Ishikawa (cell line): Measurements from ENCODE around the gene S100A10.

Experiments
- CEBPB ChIP-seq: IDR thresholded peaks from 2 replicates; pipeline ENCODE4 v1.6.1; 2012
- CREB1 ChIP-seq: IDR thresholded peaks from 2 replicates; pipeline ENCODE4 v1.6.1; 2012; ENCODE audit warnings: low read depth
- EGR1 ChIP-seq: IDR thresholded peaks from 2 replicates; pipeline ENCODE4 v1.6.1; 2012
- EP300 ChIP-seq: IDR thresholded peaks from 2 replicates; pipeline ENCODE4 v1.6.1; 2012; ENCODE audit warnings: borderline replicate concordance
- FOXM1 ChIP-seq: IDR thresholded peaks from 2 replicates; pipeline ENCODE4 v1.6.1; 2012; ENCODE audit warnings: low read depth, borderline replicate concordance
- MAX ChIP-seq: IDR thresholded peaks from 2 replicates; pipeline ENCODE4 v1.6.1; 2012
- NFIC ChIP-seq: IDR thresholded peaks from 2 replicates; pipeline ENCODE4 v1.6.1; 2012
- RAD21 ChIP-seq: IDR thresholded peaks from 2 replicates; pipeline ENCODE4 v1.6.1; 2012; ENCODE audit warnings: low read depth
- REST ChIP-seq: IDR thresholded peaks from 2 replicates; pipeline ENCODE4 v1.6.1; 2012; ENCODE audit warnings: low read depth, mild to moderate bottlenecking
- TAF1 ChIP-seq: IDR thresholded peaks from 2 replicates; pipeline ENCODE4 v1.6.1; 2012; ENCODE audit warnings: low read depth, mild to moderate bottlenecking
- TCF12 ChIP-seq: IDR thresholded peaks from 2 replicates; pipeline ENCODE4 v1.6.1; 2012; ENCODE audit warnings: low read depth
- TEAD4 ChIP-seq: IDR thresholded peaks from 2 replicates; pipeline ENCODE4 v1.6.1; 2012
- USF1 ChIP-seq: IDR thresholded peaks from 2 replicates; pipeline ENCODE4 v1.6.1; 2012
- YY1 ChIP-seq: IDR thresholded peaks from 2 replicates; pipeline ENCODE4 v1.6.1; 2012; ENCODE audit warnings: low read depth
- ZBTB7A ChIP-seq: IDR thresholded peaks from 2 replicates; pipeline ENCODE4 v1.6.1; 2012; ENCODE audit warnings: low read depth

S100A10 gene

GRCh38 chr1:152036267-152037216 lies 42.9 kb upstream of the S100A10 start, which contains the start of gene S100A11:
Gene S100A11, minus strand, starts transcription at chr1:152037004. Its CDS starts 89 bp downstream, at chr1:152036915.
- TF ChIP-seq MAX = peak; percentile 14; the same call in 1 of the 2 replicates
- TF ChIP-seq EGR1 = peak; percentile 50; the same call in 1 of the 2 replicates
- TF ChIP-seq RAD21 = no peak
- TF ChIP-seq CREB1 = no peak
- no peak for TF ChIP-seq REST
- no peak for TF ChIP-seq CEBPB
- no peak for TF ChIP-seq USF1
- peak; percentile 82 for TF ChIP-seq TEAD4
- peak; percentile 50 for TF ChIP-seq EP300
- no peak for TF ChIP-seq YY1
- no peak for TF ChIP-seq FOXM1
- TF ChIP-seq TAF1 = peak; percentile 74
- TF ChIP-seq TCF12 = peak; percentile 65
- TF ChIP-seq NFIC = peak; percentile 78
- peak; percentile 96 for TF ChIP-seq ZBTB7A

DNA sequence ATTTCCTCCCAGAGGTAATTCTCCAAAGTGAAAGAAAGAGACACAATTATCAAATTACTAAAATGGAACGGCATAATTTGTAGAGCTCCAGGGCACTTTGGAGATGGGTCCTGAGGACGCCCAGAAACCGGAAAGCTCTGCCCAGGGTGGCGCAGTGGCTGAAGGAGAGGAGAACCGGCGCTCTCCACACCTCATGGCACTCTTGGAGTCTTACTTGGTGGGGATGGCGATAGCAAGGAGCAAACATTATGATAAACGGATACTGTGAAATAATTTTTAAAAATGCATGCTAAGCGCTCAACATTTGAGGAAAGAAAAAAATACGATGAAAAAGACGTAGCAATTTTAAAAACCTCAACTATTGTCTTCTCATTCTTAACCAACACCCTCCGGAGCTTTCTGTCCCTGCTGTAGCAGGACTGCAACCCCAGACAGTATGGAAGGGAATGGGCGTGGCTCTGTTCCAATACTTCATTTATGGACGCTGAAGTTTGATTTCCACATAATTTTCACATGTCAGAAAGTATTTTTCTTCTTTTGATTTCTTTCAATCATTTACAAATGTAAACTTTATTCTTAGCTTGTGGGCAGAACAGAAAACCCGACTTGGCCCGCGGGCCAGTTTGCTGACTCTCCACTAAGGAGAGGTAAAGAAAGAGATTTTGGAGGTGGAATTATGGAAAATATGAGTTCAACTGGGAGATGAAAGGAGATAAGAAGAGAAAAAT lies 42.0 kb upstream of the S100A10 start:
- TF ChIP-seq TCF12 (no peak), ZBTB7A (no peak), MAX (no peak), NFIC (no peak), REST (no peak), USF1 (no peak), RAD21 (no peak), YY1 (no peak), EGR1 (no peak), FOXM1 (no peak), CREB1 (no peak), CEBPB (no peak), EP300 (no peak), TAF1 (no peak), TEAD4 (no peak)

- TF ChIP-seq ZBTB7A = no peak
- TF ChIP-seq TCF12 = no peak; the same call in 1 of the 2 replicates
- no peak for TF ChIP-seq FOXM1
- peak; percentile 24; the same call in 1 of the 2 replicates for TF ChIP-seq CEBPB
- no peak for TF ChIP-seq NFIC
- no peak for TF ChIP-seq TEAD4
- TF ChIP-seq EP300 = 0 out of 2 replicates have a peak, but pooled peaks have one; percentile 7
- TF ChIP-seq USF1 = no peak
- TF ChIP-seq CREB1 = no peak
- peak; percentile 30; the same call in 1 of the 2 replicates for TF ChIP-seq MAX
- TF ChIP-seq TAF1 = no peak
- peak; percentile 42 for TF ChIP-seq RAD21
- no peak for TF ChIP-seq EGR1
- TF ChIP-seq REST = no peak
- no peak for TF ChIP-seq YY1
Observed at GRCh38 chr1:152034654-152035538, 41.2 kb upstream of the S100A10 start.
